Smooth muscle cell (in vitro differentiated cells): ENCODE measurements around the gene HSD17B3. TPM values are rescaled to one million over a fixed set of nuclear protein-coding genes. Genes with fewer than 3 reads are reported as not detected.
A peak's percentile ranks its signal among the peaks of the same experiment; 100 is the strongest.
"Not testable (repeated sequence)": the region's sequence is repeated elsewhere in the genome, so short reads cannot be mapped to it uniquely, and the experiment has no call there.

Experiments used
- DNase-seq: peaks from one replicate; lab custom pipeline; 2025; ENCODE audit not compliant: unreplicated experiment; lab: John Stamatoyannopoulos, UW
- H2AFZ ChIP-seq: fragments of 200-600 bp; sonication (generic); 2 replicates; pipeline ENCODE4 v1.6.0; 2016; ENCODE audit warnings: antibody characterized with exemption, low read depth, mild to moderate bottlenecking
- H3F3A ChIP-seq: fragments of 200-600 bp; sonication (generic); 2 replicates; pipeline ENCODE4 v1.6.0; 2017; ENCODE audit warnings: antibody characterized with exemption, low read depth
- H3K27ac ChIP-seq: fragments of 200-600 bp; sonication (generic); 2 replicates; pipeline ENCODE4 v1.5.1; 2016; ENCODE audit warnings: low read depth, mild to moderate bottlenecking
- H3K27me3 ChIP-seq: fragments of 200-600 bp; sonication (generic); 2 replicates; pipeline ENCODE4 v1.6.1; 2016; ENCODE audit warnings: low read depth, mild to moderate bottlenecking
- H3K36me3 ChIP-seq: fragments of 200-600 bp; sonication (generic); 2 replicates; pipeline ENCODE4 v1.5.1; 2016; ENCODE audit warnings: low read depth
- H3K4me1 ChIP-seq: fragments of 200-600 bp; sonication (generic); 2 replicates; pipeline ENCODE4 v1.5.1; 2016; ENCODE audit warnings: low read depth
- H3K4me2 ChIP-seq: fragments of 200-600 bp; sonication (generic); 2 replicates; pipeline ENCODE4 v1.6.0; 2016; ENCODE audit warnings: mild to moderate bottlenecking
- H3K4me3 ChIP-seq: fragments of 200-600 bp; sonication (generic); 2 replicates; pipeline ENCODE4 v1.5.1; 2016; ENCODE audit warnings: mild to moderate bottlenecking
- H3K79me2 ChIP-seq: fragments of 200-600 bp; sonication (generic); 2 replicates; pipeline ENCODE4 v1.6.0; 2016; ENCODE audit warnings: low read depth, mild to moderate bottlenecking
- H3K9ac ChIP-seq: fragments of 200-600 bp; sonication (generic); 2 replicates; pipeline ENCODE4 v1.6.0; 2016; ENCODE audit warnings: low read depth
- H3K9me3 ChIP-seq: fragments of 200-600 bp; sonication (generic); replicated peaks from 2 replicates; pipeline ENCODE4 v1.5.1; 2016; ENCODE audit warnings: low read depth
- H4K20me1 ChIP-seq: fragments of 200-600 bp; sonication (generic); 2 replicates; pipeline ENCODE4 v1.6.0; 2016; ENCODE audit warnings: low read depth
- CTCF ChIP-seq: fragments of 200-600 bp; sonication (generic); IDR thresholded peaks from 2 replicates; pipeline ENCODE4 v1.5.1; 2017; ENCODE audit warnings: borderline replicate concordance, mild to moderate bottlenecking, antibody characterized with exemption; ENCODE audit not compliant: insufficient read depth, poor library complexity, severe bottlenecking
- WGBS: methylation state at CpG from one replicate; pipeline ENCODE4 v1.1.7; 2016; ENCODE audit warnings: low lambda C conversion rate; 5-methylcytosine and 5-hydroxymethylcytosine counted together
- polyA plus RNA-seq: library from polyadenylated mRNA; unstranded; fragments of >200 nt; fragmentation: Nextera tagmentation; extraction: Ambion mirVana; gene quantifications from 2 replicates; pipeline ENCODE4 v1.2.1, GENCODE V29; 2016
- total RNA-seq: library from RNA; depleted of rRNA; stranded (reverse); fragments of >200 nt; gene quantifications from 2 replicates; pipeline ENCODE4 v1.2.3, GENCODE V29; 2014

HSD17B3 gene
- total and polyA plus RNA-seq, 2 experiments from 2014 or later: 0.31 to 0.40 TPM

GRCh38 chr9:96189995-96190394 lies 112.0 kb downstream of the HSD17B3 start:
- Histone ChIP-seq H3K4me1 (peaks cover 14% of the 10 kb centered on the region), H3K27me3 (no peaks in the 10 kb centered on the region), H3F3A (no peaks in the 10 kb centered on the region), H4K20me1 (no peaks in the 10 kb centered on the region), H3K27ac (no peak overlapping the region), H3K4me3 (no peak overlapping the region), H3K79me2 (no peaks in the 10 kb centered on the region), H3K9ac (no peak overlapping the region), H3K9me3 (no peaks in the 10 kb centered on the region), H3K36me3 (no peaks in the 10 kb centered on the region), H3K4me2 (no peak overlapping the region), H2AFZ (no peak overlapping the region)
- 85% methylated on average over 2 of the region's 2 CpGs for WGBS
- no peak for TF ChIP-seq CTCF
- no peak for DNase-seq

- DNase-seq, H3K9ac ChIP-seq, H3K79me2 ChIP-seq, H4K20me1 ChIP-seq, H3K4me2 ChIP-seq, H3K9me3 ChIP-seq, H2AFZ ChIP-seq, H3K27me3 ChIP-seq, H3K4me3 ChIP-seq, H3F3A ChIP-seq, H3K27ac ChIP-seq, H3K36me3 ChIP-seq: not testable (repeated sequence)
- 98% methylated on average over 2 of the region's 2 CpGs for WGBS
- peaks cover 14% of the 10 kb centered on the region for H3K4me1 ChIP-seq
These were observed 112.4 kb downstream of the HSD17B3 start for GRCh38 chr9:96189581-96189980.

- Histone ChIP-seq H3K4me1 (peaks cover 14% of the 10 kb centered on the region), H3K27me3 (no peaks in the 10 kb centered on the region), H3K9me3 (no peaks in the 10 kb centered on the region), H4K20me1 (no peaks in the 10 kb centered on the region), H3K4me3 (no peak overlapping the region), H2AFZ (no peak overlapping the region), H3K79me2 (no peaks in the 10 kb centered on the region), H3K27ac (no peak overlapping the region), H3K36me3 (no peaks in the 10 kb centered on the region), H3F3A (no peaks in the 10 kb centered on the region), H3K9ac (no peak overlapping the region), H3K4me2 (no peak overlapping the region)
- no peak for DNase-seq
- TF ChIP-seq CTCF: no peak
- 80% methylated on average over 5 of the region's 5 CpGs for WGBS
These were observed 113.4 kb downstream of the HSD17B3 start for GRCh38 chr9:96188571-96188970.

GRCh38 chr9:96187151-96187555 lies 114.8 kb downstream of the HSD17B3 start:
- H3K4me2 ChIP-seq: peak overlapping the region; percentile 74

More at GRCh38 chr9:96187151-96187555, 114.8 kb downstream of the HSD17B3 start:
- H3K4me3 ChIP-seq: peak overlapping the region; percentile 6
- peaks cover 14% of the 10 kb centered on the region for H3K4me1 ChIP-seq
- no peaks in the 10 kb centered on the region for H4K20me1 ChIP-seq
- no peaks in the 10 kb centered on the region for H3F3A ChIP-seq
- DNase-seq: no peak
- no peaks in the 10 kb centered on the region for H3K27me3 ChIP-seq
- H2AFZ ChIP-seq: peak overlapping the region; percentile 7
- no peaks in the 10 kb centered on the region for H3K36me3 ChIP-seq
- H3K9me3 ChIP-seq: no peaks in the 10 kb centered on the region
- H3K9ac ChIP-seq: no peak overlapping the region
- 72% methylated on average over 12 of the region's 12 CpGs for WGBS
- no peaks in the 10 kb centered on the region for H3K79me2 ChIP-seq
- no peak overlapping the region for H3K27ac ChIP-seq
- TF ChIP-seq CTCF: no peak
